ENCODE measurements around the gene AFM.

GRCh38 chr4:73445383-73446335 is 35.9 kb upstream of the AFM start:
- TF ChIP-seq ZSCAN30 (tag by site-specific recombination; IDR thresholded peaks at IDR 0.05) (no peak), YY1 (tag by site-specific recombination; IDR thresholded peaks at IDR 0.05) (no peak)
- TF ChIP-seq, protein P1, sequence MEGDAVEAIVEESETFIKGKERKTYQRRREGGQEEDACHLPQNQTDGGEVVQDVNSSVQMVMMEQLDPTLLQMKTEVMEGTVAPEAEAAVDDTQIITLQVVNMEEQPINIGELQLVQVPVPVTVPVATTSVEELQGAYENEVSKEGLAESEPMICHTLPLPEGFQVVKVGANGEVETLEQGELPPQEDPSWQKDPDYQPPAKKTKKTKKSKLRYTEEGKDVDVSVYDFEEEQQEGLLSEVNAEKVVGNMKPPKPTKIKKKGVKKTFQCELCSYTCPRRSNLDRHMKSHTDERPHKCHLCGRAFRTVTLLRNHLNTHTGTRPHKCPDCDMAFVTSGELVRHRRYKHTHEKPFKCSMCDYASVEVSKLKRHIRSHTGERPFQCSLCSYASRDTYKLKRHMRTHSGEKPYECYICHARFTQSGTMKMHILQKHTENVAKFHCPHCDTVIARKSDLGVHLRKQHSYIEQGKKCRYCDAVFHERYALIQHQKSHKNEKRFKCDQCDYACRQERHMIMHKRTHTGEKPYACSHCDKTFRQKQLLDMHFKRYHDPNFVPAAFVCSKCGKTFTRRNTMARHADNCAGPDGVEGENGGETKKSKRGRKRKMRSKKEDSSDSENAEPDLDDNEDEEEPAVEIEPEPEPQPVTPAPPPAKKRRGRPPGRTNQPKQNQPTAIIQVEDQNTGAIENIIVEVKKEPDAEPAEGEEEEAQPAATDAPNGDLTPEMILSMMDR (tag by site-specific recombination; IDR thresholded peaks at IDR 0.05), result no peak

Data from HEK293 (cell line).